ENCODE results near the gene THAP5. TPM values are rescaled to one million over a fixed set of nuclear protein-coding genes. Genes with fewer than 3 reads are reported as not detected.
"Not testable (repeated sequence)": the region's sequence is repeated elsewhere in the genome, so short reads cannot be mapped to it uniquely, and the experiment has no call there.

The THAP5 gene
- total RNA-seq, 1 experiment from 2014 or later = 44.0 TPM

- H3K27ac Mint-ChIP-seq (ENCODE audit: low read depth, unreplicated experiment) = no peak overlapping the region
- H3K9me3 Mint-ChIP-seq (ENCODE audit: unreplicated experiment) = peaks cover 11% of the 10 kb centered on the region
- CTCF ChIA-PET = interaction anchor here (0.6 kb wide), 1 partner anchor 39 kb away, joined by 3 read pairs; no protein-coding TSS in a partner anchor
- BruUV-seq (replicated peaks) = no TSS peak
- DNase-seq (ENCODE audit: unreplicated experiment) = no peak
- no peak overlapping the region for H3K4me3 Mint-ChIP-seq (ENCODE audit: unreplicated experiment)
- no peak for TF ChIP-seq CTCF (IDR thresholded peaks at IDR 0.05; ENCODE audit: unreplicated experiment)
- intact Hi-C loops (cut with micrococcal nuclease) = no loop called here
- H3K36me3 Mint-ChIP-seq (ENCODE audit: insufficient read depth, unreplicated experiment) = peaks cover 9% of the 10 kb centered on the region
- POLR2A ChIA-PET = interaction anchor here (0.8 to 1.8 kb wide), 4 partner anchors 10 to 34 kb away, joined by 3 to 9 read pairs (median 6); partner anchors contain the start of genes DNAJB9, PNPLA8 and THAP5
- no peaks in the 10 kb centered on the region for H3K27me3 Mint-ChIP-seq (ENCODE audit: insufficient read depth, unreplicated experiment)
- no peaks in the 10 kb centered on the region for H3K4me1 Mint-ChIP-seq (ENCODE audit: insufficient read depth, unreplicated experiment)
These were observed 10.3 kb downstream of the THAP5 start for GRCh38 chr7:108559253-108559652.

DNA sequence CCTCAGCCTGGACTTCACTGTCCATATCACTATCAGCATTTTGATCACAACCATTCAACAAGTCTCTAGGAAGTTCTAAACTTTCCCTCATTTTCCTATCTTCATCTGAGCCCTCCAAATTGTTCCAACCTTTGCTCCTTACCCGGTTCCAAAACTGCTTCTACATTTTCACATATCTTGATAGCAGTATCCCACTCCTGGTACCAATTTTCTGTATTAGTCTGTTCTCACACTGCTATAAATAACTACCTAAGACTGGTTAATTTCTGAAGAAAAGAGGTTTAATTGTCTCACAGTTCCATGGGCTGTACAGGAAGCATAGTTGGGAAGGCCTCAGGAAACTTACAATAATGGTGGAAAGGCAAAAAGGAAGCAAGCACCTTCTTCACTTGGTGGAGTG, 11.9 kb downstream of the THAP5 start:
- intact Hi-C loops (cut with micrococcal nuclease) = no loop called here
- DNase-seq (ENCODE audit: unreplicated experiment) = no peak
- CTCF ChIA-PET = no interaction called here
- no TSS peak for BruUV-seq (replicated peaks)
- Mint-ChIP-seq H3K27me3 (ENCODE audit: insufficient read depth, unreplicated experiment) (no peaks in the 10 kb centered on the region), H3K4me1 (ENCODE audit: insufficient read depth, unreplicated experiment) (no peaks in the 10 kb centered on the region), H3K27ac (ENCODE audit: low read depth, unreplicated experiment) (no peak overlapping the region), H3K36me3 (ENCODE audit: insufficient read depth, unreplicated experiment) (peaks cover 14% of the 10 kb centered on the region), H3K9me3 (ENCODE audit: unreplicated experiment) (peaks cover 11% of the 10 kb centered on the region), H3K4me3 (ENCODE audit: unreplicated experiment) (no peak overlapping the region)
- no peak for TF ChIP-seq CTCF (IDR thresholded peaks at IDR 0.05; ENCODE audit: unreplicated experiment)
- POLR2A ChIA-PET = no interaction called here

DNA sequence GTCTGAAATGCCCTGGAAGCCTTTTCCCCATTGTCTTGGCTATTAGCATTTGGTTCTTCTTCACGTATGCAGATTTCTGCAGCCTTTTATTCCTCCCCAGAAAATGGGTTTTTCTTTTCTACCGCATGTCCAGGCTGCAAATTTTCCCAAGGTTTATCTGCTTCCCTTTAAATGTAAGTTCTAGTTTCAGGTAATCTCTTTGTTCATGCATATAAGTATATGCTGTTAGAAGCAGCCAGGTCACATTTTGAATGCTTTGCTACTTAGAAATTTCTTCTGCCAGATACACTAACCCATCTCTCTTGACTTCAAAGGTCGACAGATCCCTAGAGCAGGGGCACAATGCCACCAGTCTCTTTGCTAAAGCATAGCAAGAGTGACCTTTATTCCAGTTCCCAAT, 12.3 kb downstream of the THAP5 start:
- Mint-ChIP-seq H3K27ac (ENCODE audit: low read depth, unreplicated experiment) (no peak overlapping the region), H3K36me3 (ENCODE audit: insufficient read depth, unreplicated experiment) (peaks cover 14% of the 10 kb centered on the region), H3K9me3 (ENCODE audit: unreplicated experiment) (peaks cover 11% of the 10 kb centered on the region), H3K27me3 (ENCODE audit: insufficient read depth, unreplicated experiment) (no peaks in the 10 kb centered on the region), H3K4me1 (ENCODE audit: insufficient read depth, unreplicated experiment) (no peaks in the 10 kb centered on the region), H3K4me3 (ENCODE audit: unreplicated experiment) (no peak overlapping the region)
- no TSS peak for BruUV-seq (replicated peaks)
- no peak for TF ChIP-seq CTCF (IDR thresholded peaks at IDR 0.05; ENCODE audit: unreplicated experiment)
- ChIA-PET CTCF (interaction anchor here (0.6 to 0.7 kb wide), 2 partner anchors 29 to 266 kb away, joined by 3 read pairs; no protein-coding TSS in a partner anchor), POLR2A (no interaction called here)
- no peak for DNase-seq (ENCODE audit: unreplicated experiment)
- intact Hi-C loops (cut with micrococcal nuclease) = no loop called here

DNA sequence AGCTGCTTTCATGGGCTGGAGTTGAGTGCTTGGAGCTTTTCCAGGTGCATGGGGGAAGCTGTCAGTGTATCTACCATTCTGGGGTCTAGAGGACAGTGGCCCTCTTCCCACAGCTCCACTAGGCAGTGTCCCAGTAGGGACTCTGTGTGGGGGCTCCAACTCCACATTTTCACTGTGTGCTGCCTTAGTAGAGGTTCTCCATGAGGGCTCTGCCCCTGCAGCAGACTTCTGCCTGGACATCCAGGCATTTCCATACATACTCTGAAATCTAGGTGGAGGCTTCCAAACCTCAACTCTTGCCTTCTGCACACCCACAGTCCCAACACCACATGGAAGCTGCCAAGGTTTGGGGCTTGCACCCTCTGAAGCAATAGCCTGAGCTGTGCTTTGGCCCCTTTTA, 12.8 kb downstream of the THAP5 start:
- CTCF ChIA-PET = interaction anchor here (0.6 to 0.7 kb wide), 2 partner anchors 29 to 266 kb away, joined by 3 read pairs; no protein-coding TSS in a partner anchor
- POLR2A ChIA-PET; H3K4me3 Mint-ChIP-seq (ENCODE audit: unreplicated experiment); BruUV-seq (replicated peaks); H3K4me1 Mint-ChIP-seq (ENCODE audit: insufficient read depth, unreplicated experiment); H3K27me3 Mint-ChIP-seq (ENCODE audit: insufficient read depth, unreplicated experiment); DNase-seq (ENCODE audit: unreplicated experiment); intact Hi-C loops (cut with micrococcal nuclease); H3K27ac Mint-ChIP-seq (ENCODE audit: low read depth, unreplicated experiment): not testable (repeated sequence)
- H3K36me3 Mint-ChIP-seq (ENCODE audit: insufficient read depth, unreplicated experiment) = peaks cover 14% of the 10 kb centered on the region
- H3K9me3 Mint-ChIP-seq (ENCODE audit: unreplicated experiment) = peaks cover 11% of the 10 kb centered on the region

DNA sequence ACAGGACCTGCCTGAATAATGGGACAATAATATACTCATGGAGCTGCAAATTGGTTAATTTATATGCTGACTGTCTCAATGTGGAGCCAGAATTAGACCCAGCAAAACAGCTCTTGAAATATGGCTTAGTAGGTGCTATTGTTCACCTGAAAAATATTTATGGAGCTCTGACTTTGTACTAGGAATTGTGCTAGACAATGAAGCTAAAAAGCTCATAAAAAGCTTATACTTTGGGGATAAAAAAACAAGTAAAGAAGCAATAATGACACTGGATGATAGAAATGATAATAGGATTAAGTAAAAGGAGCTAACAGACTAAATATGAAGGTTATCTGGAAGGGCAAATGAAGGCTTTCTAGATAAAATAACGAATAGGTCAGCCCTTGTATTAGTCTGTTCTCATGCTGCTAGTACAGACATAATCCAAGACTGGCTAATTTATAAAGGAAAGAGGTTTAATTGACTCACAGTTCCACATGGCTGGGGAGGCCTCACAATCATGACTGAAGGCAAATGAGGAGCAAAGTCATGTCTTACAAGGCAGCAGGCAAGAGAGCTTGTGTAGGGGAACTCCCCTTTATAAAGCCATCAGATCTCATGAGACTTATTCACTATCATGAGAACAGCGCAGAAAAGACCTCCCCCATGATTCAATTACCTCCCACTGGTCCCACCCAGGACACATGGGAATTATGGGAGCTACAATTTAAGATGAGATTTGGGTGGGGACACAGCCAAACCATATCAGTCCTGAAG, 21.2 kb downstream of the THAP5 start:
- H3K9me3 Mint-ChIP-seq (ENCODE audit: unreplicated experiment); H3K36me3 Mint-ChIP-seq (ENCODE audit: insufficient read depth, unreplicated experiment); BruUV-seq (replicated peaks); H3K27me3 Mint-ChIP-seq (ENCODE audit: insufficient read depth, unreplicated experiment); H3K4me1 Mint-ChIP-seq (ENCODE audit: insufficient read depth, unreplicated experiment); intact Hi-C loops (cut with micrococcal nuclease); H3K27ac Mint-ChIP-seq (ENCODE audit: low read depth, unreplicated experiment); DNase-seq (ENCODE audit: unreplicated experiment); H3K4me3 Mint-ChIP-seq (ENCODE audit: unreplicated experiment): not testable (repeated sequence)
- ChIA-PET POLR2A (interaction anchor here (0.6 to 2.2 kb wide), 5 partner anchors 18 to 1588 kb away, joined by 3 to 7 read pairs (median 3); partner anchors contain the start of genes DNAJB9 and THAP5), CTCF (interaction anchor here (0.6 kb wide), 2 partner anchors 50 kb away, joined by 3 read pairs; no protein-coding TSS in a partner anchor)

Measured in MCF 10A (cell line).